HG02973 (cell line): ENCODE measurements around the gene TBC1D22A.

Experiments
- ATAC-seq: cut with Tn5 transposase; IDR thresholded peaks from one replicate; pipeline ENCODE4 v1.9.1; 2021; ENCODE audit warnings: moderate library complexity; ENCODE audit not compliant: unreplicated experiment

TBC1D22A gene

GRCh38 chr22:46947516-46948257 is 185.2 kb downstream of the TBC1D22A start:
- no peak for ATAC-seq

DNA sequence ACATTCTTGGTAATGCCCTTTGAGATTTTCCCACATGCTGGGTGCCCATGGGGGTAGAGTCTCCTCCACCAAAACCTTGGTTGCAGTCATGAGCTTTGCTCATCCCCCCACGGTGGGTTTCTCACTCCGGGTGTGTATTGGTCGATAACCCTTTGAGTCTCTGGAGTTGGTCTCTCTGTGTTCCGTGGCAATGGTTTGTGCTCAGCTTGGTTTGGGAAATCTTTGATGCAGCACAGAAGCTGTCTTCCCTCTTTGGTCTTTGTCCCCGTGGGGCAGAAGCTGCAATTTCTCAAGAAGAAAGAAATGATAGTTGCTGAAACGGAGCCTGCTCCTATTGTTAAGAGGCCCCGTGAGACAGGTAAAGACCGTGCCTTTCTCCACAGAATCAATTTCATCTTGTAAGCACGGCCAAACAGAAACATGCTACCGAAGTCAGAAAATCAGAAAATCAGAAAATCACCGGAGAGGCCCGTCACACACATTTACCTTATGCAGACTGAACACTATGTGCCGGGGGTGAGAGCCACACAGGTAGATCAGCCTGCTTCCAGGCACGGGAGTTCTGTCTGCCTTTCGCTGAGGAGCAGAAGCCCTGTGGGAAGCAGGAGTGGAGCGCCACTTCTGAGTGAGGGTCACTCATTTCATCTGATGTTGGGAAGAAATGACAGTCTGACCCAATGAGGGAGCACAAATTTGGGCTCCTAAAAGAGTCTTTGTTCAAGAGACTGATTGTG is 186.1 kb downstream of the TBC1D22A start:
- ATAC-seq, result no peak

DNA sequence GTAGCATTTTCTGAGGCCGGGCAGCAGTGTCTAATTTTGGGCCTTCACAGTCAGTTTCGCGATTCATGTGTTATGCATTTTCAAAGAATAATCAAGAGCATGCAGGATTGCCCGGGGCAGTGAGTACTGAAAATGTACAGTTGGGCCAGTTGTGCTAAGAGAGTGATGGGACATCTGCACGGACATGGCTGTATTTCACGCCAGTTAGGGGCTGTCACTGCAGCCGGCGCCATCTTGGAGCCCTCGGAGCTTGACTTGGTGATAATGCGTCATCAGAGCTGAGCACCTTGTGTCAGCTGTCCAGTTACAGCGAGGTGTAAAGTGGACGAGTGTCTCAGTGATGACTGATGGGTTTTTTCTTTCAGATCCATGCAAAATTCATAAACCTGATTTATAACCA is 188.9 kb downstream of the TBC1D22A start:
- ATAC-seq, result no peak

- no peak for ATAC-seq
These were observed 189.5 kb downstream of the TBC1D22A start for GRCh38 chr22:46951973-46952372.

DNA sequence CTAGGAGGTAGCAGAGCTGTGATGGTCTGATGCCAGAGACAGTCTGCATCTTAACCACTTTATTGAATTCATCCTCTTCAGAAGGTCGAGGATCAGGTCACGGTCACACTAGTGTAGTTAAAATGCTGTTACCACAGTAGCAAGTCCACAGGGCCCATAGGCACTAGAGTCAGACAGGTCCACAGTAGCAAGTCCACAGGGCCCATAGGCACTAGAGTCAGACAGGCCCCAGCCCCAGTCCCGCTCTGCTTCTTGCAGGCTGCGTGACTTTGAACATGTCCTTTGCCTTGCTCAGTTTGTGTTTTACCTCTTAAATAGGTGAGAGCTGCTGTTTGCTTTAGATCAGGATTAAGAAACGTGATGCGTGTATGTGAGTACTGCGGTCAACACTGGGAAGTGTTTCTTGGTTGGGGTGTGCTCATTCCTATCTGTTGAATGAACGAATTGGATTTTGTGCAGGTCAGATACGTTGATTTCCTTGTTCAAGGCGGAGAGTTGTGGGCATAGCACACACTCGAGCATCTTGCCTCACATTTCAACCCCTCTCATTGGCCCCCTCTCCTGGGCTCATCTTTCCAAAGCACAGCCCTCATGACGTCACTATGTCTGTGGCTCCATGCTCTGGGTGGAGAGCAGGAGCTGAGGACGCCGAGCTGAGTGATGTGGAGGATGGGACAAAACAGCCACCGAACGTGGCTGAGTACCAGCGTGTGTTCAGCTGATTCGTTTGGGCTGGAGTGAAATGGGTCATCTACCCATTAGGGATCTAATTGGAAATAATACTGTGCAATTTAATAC is 191.7 kb downstream of the TBC1D22A start:
- no peak for ATAC-seq

DNA sequence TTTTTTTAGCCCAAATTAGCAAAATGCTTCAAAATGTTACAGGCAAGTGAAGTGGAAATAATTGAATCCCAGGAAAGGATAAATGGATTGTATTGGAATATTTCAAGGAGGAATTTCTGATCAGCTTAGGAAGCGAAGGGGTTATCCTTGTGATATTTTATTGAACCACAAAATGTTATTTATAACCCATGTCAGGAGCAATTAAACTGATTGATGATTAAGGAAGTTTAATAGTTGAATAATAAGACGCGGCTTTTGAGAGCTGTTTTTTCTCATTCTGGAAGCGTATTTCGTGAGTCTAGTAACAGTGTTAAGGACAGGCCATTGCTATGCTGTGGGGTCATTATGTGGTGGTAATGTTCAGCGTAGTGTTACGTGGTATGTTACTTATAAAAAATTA is 192.3 kb downstream of the TBC1D22A start:
- ATAC-seq, result no peak

GRCh38 chr22:46956498-46957215 is 194.2 kb downstream of the TBC1D22A start:
- ATAC-seq, result no peak

DNA sequence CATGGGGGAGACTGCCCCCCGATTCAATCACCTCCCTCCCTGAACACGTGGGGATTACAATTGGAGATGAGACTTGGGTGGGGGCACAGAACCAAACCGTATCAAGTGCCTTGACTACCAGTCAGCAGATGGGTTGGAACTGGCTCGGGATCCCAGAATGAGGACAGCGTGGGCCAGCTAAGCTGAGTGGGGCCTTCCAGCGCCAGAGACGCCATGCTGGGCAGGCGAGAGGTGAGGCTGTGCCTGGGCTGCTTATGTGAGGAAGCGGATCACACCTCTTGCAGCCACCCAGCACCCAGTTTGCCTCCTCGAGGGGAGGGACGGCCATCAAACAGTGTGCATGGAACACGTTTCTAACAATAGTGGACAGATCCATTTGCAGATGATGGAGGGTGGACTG is 195.1 kb downstream of the TBC1D22A start:
- ATAC-seq, result no peak

- no peak for ATAC-seq
These were observed 195.7 kb downstream of the TBC1D22A start for GRCh38 chr22:46958191-46958590.

DNA sequence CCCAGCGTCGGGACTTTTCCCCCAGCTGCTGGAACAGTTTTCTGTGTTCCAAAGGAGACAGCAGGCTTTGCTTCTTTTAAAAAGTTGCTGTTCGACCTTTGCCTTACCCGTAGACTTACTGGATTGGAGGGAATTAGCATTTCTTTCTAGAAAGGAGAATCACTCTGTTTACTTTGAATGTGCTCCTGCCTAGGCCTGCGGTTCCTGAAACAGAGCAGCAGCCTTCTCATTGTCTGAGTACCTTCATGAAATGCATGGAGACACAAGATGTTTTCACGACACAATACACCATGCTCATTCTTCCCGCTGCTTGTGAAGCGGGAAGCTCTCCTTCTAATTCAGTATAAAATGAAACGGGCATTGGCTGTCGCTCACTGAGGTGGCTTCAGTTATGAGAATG is 196.2 kb downstream of the TBC1D22A start:
- ATAC-seq, result no peak

GRCh38 chr22:46959369-46959768 is 196.9 kb downstream of the TBC1D22A start:
- ATAC-seq, result no peak

DNA sequence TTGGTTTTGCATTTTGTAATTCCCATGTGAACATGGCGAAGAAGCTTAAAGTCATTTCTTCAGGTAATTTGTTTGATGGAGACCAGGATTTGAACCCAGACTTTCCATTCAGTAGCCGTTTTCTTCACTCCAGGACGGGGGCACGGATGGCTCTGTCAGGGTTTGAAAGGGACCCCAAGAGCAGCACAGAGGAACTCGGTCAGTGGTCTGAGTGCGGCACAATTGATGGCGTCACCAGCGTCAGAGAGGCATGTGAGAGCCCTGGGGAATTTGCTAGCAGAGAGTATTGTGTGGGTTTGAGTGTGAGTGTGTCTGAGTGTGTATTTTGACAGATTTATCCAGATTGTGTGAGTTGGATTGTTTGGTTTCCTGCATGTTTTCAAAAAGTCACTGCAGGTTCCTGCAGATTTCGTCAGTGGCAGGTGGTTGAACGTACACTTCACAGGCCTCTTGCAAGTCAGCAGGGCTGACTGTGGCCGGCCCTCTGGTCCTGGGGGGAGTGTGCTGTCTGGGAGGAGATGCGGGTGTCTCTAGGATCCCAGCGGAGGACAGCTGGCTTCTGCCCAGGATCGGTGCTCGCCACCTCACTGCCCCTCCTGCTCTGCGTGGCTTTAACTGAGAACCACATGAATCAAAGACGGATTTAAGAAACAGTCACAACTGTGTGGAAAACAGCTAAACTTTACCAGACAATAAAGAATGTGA is 199.3 kb downstream of the TBC1D22A start:
- ATAC-seq, result no peak

DNA sequence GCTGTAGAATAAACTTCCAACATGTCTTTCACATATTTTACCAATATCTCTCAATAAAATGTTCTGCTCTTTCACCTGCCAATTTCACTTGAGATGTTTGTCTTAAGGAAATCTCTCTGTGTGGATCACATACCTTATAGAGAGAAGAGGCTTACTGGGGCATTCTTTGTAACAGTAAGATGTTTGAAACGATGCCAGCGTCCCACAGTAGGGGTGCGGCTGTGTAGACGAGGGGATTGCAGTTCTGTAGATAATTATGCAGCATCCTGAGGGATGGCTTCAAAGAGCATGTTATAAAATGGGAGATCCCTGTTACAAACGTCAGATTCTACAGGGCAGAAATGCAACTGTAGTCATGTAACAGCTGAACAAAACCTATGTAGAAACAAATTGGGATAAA is 200.0 kb downstream of the TBC1D22A start:
- no peak for ATAC-seq

DNA sequence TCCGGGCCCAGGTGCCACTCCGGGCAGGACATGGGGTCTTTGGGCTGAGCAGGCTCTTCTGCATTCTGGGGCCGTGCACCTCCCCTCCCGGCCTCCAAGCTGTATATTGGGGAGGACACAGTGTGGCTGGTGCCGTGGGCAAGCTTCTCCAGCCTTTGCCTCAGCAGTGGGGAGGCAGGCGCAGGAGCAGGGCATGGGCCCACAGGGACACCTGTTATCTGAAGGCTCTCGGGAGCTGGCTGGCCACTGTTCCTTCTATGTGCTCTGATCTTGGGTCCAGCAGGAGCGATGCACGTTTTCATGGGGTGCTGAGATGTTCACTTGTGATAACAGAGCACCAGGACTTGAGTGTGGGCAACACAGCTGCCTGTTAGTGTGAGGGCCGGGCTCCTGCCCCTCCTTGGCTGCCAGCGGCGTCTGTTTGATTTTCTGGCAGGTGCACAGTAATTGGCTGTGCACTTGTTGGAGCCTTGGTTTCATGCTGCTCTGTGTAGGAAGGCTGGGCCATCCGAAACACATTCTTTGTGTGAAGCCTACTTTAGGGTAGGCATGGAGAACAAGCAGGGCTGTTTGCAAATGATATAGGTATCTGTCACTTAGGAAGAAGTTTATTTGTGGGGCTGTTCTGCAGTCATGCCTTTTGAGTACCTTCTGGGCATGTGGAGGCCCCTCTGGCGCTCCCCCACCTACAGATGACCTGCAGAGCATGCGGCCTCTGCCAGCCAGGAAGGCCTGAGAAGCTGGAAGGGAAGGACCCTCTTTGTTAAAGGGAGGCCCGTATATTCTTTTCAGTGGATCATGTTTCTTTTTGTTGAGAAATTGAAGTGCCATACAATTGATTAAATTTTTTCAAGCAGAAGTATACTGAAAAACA is 201.5 kb downstream of the TBC1D22A start:
- ATAC-seq, result no peak

DNA sequence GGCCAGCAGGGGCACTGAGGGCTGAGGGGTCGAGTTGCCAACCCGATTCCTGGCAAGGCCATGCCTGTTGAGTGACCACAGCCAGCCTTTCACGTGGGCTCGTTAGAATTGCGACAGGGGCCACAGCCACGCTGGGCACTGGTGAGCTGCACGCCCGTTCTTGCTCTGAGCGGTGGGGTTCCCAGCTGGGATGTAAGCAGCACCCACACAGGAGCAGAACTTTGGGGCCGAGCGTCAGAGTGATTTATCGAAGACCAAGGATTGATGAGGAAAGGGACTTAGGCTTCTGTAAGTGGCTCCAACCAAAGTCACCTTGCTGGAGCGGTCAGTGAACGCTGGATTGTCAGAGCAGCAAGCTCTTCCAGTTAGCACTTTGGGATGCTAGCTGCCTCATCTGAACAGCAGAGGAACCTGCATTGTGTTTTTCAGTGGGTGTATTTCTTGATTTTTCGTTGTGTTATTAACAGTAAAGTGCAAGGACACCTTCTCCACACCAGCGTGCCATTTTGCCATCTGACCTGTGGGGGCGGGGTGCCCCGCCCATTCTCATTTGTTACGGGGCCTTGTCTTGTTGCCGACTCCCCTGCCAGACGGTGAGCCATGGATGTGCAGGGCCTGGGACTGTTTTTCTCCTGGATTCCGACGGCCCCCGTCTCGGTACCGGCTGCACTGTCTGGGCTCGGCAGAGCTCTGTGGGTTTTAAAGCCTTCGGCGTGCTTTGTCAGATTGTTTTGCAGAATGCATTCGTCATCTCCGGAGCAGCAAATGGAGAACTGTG is 202.5 kb downstream of the TBC1D22A start:
- no peak for ATAC-seq

DNA sequence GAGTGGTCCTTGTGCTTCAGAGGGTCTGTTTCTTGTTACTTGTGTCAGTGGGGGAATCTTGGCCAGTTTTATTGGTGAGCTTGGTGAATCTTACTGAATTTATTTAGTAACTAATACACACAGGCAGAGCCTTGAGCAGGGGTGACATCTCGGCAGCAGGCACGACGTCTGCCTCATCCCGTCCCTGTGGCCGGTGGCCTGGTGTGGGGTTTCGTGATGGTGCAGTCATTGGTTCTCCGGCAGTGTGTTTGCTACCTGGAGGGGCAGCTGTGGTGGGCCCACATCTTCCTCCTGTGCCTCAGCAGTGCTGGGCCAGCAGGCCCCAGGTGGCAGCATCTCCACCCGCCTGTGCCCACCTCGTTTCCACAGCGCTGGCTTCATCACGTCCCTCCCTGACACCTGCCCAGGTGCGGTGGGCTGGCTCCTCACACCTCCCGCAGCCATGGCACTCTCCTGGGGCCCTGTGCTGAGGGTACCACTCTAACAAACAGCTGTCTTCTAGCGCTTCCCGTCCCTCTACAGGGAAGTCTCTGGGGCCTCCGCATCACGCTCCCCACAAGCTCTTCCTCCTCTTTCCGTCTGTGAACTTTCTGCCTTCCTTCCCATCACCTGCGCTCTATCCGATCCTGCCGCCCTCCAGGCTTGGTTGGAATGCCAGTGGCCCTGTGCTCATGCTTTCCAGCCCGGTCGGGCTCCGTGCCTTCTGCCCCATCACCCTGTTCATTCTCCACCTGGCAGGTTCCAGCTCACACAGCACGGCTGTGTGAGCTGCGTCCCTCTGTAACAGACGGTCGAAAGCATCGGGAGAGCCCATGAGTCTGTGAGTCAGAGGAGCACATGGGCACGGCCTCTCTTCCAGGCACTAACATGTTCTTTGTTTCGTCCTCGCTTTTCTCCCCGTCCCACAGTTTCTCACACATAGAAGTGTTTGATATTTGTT is 203.4 kb downstream of the TBC1D22A start:
- no peak for ATAC-seq

DNA sequence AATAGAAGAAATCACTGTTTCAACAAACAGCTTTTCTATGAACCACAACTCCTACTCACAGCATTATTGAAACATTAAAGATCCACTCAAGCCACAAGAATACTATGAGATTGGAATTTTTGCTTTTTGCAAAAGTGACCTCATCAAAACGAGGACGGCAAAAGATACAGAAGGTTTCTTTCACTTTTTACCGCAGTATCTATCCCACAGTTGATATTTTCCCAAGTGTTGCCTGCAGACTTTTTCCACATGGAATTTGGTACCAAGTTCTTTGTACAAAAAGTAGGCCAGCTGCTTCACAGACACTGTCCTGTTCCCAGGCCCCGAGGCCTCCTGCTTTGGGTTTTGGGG is 204.0 kb downstream of the TBC1D22A start:
- no peak for ATAC-seq

DNA sequence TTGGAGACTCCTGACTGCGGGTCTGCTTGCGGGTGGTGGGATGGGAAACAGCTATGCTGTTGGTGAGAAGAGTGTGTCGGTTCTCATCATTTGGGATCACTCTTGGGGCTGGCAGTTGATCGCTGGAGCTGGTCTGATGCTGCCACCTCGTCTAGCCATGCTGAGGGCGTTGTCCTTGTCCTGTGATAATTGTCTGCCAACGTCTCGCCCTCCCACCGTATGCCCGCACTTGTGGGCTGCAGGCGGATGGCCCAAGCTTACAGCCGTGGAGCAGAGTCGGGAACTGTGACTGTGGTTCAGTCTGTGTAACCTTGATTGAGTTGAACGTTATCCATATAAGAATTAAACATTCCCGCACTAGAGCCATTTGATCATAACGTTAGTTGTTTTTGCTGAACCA is 204.4 kb downstream of the TBC1D22A start:
- ATAC-seq, result no peak
